GM19099 (cell line): Measurements from ENCODE around the gene CPSF7.

Source experiments
- POLR2A ChIP-seq: IDR thresholded peaks from 3 replicates; pipeline ENCODE4 v1.6.1; 2011; ENCODE audit warnings: low read depth; ENCODE audit not compliant: insufficient read length; ENCODE audit errors: extremely low read depth

CPSF7 gene

DNA sequence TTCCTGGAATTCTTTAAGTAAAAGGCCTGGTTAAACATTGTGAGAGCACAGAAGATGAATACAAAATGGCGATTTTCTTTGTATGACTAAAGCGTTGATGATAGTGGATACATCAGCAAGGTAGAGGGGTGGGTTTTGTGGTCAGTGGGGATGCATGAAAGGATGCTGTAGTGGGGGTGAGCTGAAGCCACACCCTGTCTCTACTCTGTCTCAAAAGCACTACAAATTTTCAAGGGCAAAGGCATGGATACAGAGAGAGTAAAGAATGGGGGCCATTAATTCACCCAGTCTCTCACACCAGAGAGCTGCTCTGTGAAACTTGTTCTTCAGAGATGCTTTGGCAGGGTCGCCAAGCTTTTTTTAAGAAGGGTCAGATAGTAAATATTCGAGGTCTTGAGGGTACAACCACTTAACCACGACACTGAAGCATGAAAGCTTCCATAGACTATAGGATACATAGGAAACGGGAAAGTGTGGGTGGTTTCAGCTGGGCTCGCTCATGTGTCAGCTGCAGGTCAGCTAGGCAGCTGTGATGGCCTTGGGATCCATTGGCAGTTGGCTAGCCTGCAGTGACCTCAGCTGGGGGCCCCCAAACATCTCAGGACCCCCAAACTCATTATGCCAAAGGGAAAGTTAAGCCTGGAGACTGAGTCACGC is 59.3 kb downstream of the CPSF7 start:
- TF ChIP-seq POLR2A: no peak

DNA sequence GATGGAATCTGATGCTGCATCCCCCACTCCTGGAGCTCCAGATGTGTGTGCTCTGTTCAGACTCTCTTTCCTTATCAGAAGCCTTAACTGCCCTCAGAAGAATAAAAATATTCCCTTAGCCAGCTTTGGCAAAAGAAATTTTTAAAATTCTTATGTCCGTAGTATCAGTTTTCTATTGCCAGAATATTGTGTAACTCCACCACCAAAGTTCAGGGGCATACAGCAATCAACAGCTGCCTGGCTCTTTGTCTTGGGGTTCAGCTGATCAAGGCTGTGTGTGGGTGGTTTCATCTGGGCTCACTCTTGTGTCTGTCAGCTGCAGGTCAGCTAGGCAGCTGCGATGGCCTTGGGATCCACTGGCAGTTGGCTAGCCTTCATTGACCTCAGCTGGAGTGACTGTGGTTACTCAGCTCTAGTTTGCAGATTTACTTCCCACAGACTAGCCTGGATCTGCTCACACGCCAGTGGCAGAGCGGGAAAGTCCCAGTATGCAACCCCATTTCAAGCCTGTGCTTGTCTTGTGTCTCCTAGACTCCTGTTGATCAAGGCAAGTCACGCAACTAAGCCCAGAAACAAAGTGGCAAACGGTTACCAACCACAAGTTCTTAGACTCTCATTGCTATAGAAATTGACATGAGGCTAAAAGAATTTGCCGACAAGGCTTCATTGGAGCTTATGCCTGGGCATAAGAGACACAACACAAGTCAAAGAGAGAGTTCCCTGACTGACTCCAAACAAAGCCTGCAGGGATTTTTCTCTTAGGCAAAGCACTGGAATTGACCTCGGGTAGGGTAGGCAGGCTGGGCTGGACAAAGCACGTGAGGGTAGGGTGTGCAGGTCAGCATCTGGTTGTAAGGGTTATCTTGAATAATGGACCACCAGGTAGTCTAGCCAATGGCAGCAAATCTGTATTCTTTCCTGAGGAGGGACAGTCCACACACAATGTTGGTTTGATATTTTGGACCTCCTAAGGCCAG is 60.1 kb downstream of the CPSF7 start:
- no peak for TF ChIP-seq POLR2A

DNA sequence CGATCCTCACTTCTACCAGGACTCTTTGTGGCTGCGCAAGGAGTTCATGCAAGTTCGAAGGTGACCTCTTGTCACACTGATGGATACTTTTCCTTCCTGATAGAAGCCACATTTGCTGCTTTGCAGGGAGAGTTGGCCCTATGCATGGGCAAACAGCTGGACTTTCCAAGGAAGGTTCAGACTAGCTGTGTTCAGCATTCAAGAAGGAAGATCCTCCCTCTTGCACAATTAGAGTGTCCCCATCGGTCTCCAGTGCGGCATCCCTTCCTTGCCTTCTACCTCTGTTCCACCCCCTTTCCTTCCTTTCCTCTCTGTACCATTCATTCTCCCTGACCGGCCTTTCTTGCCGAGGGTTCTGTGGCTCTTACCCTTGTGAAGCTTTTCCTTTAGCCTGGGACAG is 61.1 kb downstream of the CPSF7 start:
- TF ChIP-seq POLR2A: no peak

DNA sequence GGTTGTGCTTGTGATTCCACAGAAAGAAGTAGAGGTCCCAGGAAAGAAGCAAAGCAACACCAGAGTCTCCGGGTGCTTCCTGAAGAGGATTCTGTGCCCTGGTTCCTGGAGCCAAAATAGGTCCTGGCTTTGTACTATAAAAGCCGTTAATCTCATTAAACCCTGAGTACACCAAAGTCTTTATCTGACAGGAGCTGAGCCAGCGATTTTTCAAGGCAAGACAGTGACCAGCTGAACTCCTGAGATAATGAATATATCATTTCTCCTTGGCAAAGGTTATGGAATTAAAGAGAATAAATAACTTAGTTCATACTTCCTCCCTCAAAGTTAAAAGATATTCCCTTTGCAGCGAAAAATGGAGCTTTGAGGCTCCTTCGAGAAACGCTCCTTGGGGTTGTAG is 62.4 kb downstream of the CPSF7 start:
- no peak for TF ChIP-seq POLR2A

DNA sequence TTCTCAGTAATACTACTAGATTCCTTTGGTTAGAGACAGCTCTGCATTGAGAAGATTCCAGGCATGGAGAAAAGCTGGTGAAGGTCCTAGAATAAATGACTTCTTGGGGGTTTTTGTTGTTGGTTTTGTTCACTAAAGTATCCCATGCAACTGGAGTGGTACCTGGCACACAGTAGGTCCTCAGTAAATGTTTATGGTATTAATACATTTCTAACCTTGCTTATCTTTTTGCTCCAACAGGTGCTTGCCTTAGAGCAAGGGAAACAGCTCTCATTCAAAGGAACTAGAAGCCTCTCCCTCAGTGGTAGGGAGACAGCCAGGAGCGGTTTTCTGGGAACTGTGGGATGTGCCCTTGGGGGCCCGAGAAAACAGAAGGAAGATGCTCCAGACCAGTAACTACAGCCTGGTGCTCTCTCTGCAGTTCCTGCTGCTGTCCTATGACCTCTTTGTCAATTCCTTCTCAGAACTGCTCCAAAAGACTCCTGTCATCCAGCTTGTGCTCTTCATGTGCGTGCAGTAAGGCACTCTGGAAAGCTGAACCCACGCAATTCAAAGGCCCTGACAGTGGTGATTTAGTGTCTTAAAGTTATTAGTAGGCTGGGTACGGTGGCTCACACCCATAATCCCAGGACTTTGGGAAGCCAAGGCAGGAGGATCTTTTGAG is 65.6 kb downstream of the CPSF7 start:
- no peak for TF ChIP-seq POLR2A

DNA sequence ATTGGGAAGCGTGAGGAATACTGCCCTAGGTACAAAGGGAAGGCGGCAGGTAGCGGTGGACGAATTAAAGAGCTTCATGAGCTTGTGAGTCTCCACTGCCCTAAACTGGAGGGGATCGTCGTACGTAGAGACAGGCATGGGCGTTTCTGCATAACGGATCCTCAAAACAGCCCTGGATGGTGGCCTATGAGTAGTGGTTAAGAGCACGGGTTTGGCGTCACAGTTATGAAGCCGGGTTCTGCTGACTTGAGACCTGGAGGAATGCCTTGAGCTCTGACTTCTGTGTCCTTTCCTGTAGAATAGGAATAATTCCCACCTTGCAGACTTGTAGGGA is 67.3 kb downstream of the CPSF7 start:
- TF ChIP-seq POLR2A: no peak

DNA sequence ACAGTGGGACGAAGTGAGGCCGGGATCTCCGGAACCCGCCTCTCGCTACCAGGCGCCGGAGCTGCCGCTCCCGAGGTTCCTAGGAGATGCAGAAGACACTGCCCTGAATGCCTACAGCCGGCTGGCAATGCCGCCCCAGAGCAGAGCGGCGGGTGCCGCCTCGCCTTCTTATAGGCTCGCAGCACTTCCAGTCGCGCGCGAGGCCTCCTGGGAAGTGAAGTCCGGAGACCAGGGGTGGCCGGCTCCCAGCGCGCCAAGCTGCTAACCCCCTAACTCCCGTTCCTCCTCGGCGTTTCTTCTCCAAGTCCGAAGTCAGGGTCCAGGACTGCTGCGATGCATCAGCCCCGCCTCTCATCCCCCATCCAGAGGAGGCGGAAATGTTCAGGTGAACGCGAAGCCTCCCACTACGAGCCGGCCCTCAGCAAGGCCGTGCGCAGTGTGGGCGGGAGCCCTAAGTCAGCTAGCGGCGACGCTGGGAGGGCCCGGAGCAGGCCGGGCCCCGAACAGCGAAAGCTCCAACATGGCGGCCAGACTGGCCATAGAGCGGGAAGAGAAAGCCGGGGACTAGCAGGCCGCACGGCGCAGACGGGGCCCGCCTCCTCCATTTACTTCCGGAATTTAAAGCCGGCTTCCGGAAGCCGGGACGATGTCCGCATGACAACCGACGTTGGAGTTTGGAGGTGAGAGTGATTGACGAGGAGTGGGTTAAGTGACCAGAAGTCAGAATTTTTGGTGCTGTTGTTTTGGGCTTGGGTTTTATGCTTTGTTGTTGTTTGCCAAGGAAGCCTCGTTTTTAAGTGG is 67.8 kb downstream of the CPSF7 start, which contains the start of the genes CYB561A3 and TMEM138:
Gene CYB561A3, minus strand, starts transcription at position 142 of the 801 bp plus-strand sequence. CDS start 5,169 bp downstream, outside the sequence.
Gene TMEM138, plus strand, starts transcription at position 634 of the 801 bp plus-strand sequence. CDS start 2,017 bp downstream, outside the sequence.
- peak; percentile 98 for TF ChIP-seq POLR2A

DNA sequence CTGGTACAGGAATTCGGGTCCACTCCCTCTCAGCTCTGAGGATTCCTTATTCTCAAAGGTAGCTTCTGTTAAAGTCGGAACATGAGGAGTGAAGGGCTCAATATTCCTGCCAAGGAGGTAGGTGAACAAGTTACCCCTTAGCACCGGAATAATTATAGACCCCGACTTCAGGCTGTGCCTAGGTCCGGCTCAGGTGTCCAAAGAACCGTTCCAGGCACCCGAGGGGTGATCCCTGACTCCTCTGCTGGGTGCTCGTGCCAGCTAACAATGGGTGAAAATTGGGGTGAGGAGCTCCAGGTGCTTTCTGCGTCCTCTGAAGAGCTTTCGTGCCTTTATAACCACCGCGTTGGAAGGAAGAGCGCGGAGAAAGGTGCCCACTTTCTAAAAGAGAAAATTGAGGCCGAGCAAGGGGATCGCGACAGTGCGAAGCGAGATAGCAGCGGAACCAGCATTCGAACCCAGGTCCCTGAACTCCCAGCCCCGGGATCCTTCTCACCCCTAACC is 68.5 kb downstream of the CPSF7 start:
- no peak for TF ChIP-seq POLR2A

DNA sequence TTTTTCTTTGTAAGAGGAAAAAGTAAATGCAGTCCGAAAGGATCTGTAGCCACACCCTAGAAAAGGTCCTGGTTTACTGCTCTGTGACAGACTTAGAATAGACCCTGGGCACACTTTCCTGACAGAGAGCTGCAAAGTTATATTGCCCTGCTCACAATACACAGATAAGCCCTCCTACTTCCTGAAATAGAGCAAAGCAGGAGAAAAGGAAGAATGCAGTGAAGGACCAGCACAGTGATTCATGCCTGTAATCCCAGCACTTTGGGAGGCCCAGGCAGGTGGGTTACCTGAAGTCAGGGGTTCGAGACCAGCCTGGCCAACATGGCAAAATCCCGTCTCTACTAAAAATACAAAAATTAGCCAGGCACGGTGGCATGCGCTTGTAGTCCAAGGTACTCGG is 70.3 kb downstream of the CPSF7 start:
- TF ChIP-seq POLR2A: no peak

DNA sequence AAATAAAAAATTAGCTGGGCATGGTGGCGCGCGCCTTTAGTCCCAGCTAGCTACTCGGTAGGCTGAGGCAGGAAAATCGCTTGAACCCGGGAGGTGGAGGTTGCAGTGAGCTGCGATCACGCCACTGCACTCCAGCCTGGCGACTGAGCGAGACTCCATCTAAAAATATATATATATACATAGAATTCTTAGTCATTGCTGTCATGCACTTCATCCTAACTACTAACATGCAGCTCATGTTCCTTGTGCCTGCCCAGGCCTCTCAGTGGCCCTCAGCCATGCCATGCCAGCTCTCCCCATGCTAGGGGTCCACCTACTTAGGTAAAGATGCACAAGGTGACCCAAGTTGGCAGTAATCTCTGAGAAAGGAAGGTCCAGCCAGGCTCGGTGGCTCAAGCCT is 71.2 kb downstream of the CPSF7 start:
- no peak for TF ChIP-seq POLR2A

DNA sequence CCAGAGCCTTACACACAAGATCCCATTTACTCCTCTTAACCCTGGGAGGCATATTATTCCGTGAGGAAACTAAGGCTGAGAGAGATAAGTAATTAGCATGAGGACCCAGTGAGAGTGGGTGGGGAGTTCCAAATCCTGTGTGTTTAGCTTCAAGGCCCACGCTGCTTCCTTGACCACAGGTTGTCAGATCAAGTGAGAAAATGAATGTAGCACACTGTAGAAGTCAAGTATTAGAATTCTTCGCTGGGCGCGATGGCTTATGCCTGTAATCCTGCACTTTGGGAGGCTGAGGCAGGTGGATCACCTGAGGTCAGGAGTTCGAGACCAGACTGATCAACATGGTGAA is 71.9 kb downstream of the CPSF7 start:
- TF ChIP-seq POLR2A: no peak

DNA sequence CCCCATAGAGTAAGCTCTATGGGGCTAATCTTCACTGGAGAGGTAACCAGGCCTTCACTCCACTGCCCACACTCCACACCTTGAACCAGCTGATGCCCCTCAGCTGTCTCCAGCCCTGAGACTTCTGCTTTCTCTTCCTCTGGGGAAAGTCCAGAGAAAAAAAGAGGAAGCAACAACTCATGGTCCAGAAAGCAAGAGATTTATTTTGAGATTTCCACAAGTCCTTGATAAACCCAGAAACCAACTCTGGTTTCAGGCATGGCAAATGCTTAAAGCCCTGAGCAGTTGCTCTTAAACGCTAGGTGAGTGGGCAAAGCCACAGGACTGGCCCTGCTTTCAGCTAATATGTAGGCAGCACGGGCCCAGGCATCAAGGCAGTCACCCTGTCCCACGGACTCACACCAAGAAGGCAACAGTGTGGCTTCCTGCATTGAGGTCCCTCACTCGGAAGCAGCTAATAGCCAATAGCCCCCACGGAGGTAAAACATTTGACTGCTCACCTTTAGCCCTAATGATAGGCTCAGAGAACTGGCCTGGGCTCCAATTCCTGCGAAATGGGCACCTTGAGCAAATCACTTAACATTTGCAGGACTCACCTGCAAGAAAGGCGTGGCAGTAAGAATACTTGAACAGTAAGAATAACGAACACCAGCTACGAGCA is 72.4 kb downstream of the CPSF7 start:
- TF ChIP-seq POLR2A: no peak

DNA sequence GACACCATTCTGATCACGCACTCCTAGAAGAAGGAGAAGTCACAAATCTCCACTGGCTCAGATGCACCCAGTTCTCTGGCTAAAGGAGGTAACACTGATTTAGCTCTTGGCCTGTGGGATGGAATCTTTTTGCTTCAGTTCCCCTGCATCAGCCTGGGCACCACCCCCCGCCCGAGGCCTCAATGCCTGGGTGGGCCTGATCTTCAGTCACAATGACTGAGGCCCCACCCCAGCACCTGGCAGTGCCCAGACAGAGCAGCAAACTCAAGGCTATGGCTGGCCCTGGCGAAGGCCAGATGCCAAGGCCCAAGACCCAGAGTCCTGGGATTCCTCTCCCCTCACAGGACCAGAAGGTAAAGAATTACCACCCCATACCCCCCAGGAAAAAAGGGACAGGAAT is 73.1 kb downstream of the CPSF7 start:
- no peak for TF ChIP-seq POLR2A

DNA sequence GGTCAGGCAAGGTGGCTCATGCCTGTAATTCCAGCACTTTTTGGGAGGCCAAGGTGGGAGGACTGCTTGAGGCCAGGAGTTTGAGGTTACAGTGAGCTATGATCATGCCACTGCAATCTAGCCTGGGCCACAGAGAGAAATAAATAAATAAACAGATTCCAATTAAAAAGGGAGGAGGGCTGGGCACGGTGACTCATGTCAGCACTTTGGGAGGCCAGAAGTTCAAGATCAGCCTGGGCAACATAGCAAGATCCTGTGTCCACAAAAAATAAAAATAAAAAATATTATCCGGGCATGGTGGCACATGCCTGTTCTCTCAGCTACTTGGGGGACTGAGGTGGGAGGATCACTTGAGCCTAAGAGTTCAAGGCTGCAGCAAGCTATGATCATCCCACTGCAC is 75.6 kb downstream of the CPSF7 start:
- TF ChIP-seq POLR2A: no peak
